ENCODE data around the gene FLVCR2. TPM values are rescaled to one million over a fixed set of nuclear protein-coding genes. Genes with fewer than 3 reads are reported as not detected.
A peak's percentile ranks its signal among the peaks of the same experiment; 100 is the strongest.

Gene FLVCR2, protein sequence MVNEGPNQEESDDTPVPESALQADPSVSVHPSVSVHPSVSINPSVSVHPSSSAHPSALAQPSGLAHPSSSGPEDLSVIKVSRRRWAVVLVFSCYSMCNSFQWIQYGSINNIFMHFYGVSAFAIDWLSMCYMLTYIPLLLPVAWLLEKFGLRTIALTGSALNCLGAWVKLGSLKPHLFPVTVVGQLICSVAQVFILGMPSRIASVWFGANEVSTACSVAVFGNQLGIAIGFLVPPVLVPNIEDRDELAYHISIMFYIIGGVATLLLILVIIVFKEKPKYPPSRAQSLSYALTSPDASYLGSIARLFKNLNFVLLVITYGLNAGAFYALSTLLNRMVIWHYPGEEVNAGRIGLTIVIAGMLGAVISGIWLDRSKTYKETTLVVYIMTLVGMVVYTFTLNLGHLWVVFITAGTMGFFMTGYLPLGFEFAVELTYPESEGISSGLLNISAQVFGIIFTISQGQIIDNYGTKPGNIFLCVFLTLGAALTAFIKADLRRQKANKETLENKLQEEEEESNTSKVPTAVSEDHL
- total RNA-seq (ENCODE audit: unreplicated experiment): 50.6 TPM
- long read RNA-seq, transcript FLVCR2-201 (10 exons, 3,632 nt): major isoform, 13 of 31 reads
- long read RNA-seq, partial matches to known transcripts: 5 of 31 reads
- long read RNA-seq, other reads (novel, unspliced or antisense): 10 of 31 reads

DNA sequence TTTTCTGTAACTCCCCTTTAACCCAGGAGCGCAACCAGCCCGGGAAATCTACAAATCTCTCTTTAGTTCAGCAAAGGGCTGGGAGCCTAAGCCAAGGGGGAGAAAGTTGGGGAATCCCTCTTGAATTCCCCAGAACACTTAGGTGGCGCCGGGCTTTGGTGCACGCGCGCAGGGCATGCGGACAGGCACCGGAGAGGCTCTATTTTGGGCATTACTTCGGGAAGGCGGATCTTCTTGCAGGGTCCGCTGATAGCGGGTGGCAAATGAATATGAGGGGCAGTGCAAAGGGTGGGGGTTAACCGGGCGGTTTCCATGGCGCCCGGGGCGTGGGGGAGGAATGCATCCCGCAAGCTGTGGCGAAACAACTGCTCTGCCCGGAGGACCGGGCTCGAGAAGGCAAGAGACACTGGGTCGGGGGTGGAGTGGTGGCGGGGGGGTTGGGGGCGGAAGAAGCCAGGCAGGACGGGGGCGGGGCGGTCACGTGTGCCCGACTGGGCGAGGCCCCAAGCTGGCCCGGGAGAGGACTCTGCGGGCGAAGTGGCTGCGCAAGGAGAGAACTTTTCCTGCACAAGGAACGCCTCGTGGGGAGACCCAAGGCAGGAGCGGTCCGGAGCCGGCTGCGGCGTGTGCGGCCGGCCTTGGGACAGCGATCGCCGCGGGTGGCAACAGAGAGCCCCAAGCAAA is at the start of gene FLVCR2:
Gene FLVCR2, plus strand, starts transcription at position 519 of the 684 bp plus-strand sequence. CDS start 353 bp downstream, outside the sequence.
- Mint-ChIP-seq H3K27me3 (ENCODE audit: unreplicated experiment) (peaks cover 10% of the 10 kb centered on the region), H3K36me3 (ENCODE audit: low read depth, unreplicated experiment) (peaks cover 9% of the 10 kb centered on the region), H3K4me3 (ENCODE audit: unreplicated experiment) (no peak within 1 kb of the TSS), H3K27ac (ENCODE audit: unreplicated experiment) (peak within 1 kb of the TSS; percentile 68), H3K9me3 (ENCODE audit: unreplicated experiment) (peaks cover 4% of the 10 kb centered on the region), H3K4me1 (ENCODE audit: unreplicated experiment) (peaks cover 30% of the 10 kb centered on the region)
- peak; percentile 57 for DNase-seq (ENCODE audit: low spot score)
- TF ChIP-seq, protein P1, sequence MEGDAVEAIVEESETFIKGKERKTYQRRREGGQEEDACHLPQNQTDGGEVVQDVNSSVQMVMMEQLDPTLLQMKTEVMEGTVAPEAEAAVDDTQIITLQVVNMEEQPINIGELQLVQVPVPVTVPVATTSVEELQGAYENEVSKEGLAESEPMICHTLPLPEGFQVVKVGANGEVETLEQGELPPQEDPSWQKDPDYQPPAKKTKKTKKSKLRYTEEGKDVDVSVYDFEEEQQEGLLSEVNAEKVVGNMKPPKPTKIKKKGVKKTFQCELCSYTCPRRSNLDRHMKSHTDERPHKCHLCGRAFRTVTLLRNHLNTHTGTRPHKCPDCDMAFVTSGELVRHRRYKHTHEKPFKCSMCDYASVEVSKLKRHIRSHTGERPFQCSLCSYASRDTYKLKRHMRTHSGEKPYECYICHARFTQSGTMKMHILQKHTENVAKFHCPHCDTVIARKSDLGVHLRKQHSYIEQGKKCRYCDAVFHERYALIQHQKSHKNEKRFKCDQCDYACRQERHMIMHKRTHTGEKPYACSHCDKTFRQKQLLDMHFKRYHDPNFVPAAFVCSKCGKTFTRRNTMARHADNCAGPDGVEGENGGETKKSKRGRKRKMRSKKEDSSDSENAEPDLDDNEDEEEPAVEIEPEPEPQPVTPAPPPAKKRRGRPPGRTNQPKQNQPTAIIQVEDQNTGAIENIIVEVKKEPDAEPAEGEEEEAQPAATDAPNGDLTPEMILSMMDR (IDR thresholded peaks at IDR 0.05; ENCODE audit: unreplicated experiment): no peak

DNA sequence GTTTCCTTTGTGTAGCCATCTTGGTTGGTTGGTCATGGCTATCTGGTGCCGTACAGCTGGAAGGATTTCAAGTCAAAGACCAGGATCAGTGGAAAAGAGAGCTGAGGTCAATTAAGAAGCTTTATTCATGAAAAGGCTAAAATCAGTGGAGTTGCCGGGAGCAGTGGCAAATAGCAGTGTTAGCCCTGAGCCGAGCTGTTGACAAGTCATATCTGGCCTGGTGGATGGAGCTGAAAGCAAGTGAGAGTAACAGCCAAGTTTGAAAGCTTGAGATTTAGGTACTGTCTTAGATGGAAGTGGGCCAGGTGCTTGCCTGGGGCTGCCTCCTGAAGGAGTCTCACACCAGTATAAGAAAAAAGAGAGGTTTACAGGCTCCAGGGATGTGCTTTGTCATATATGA is 47.2 kb upstream of the FLVCR2 start:
- Mint-ChIP-seq H3K27ac (ENCODE audit: unreplicated experiment) (no peak overlapping the region), H3K9me3 (ENCODE audit: unreplicated experiment) (no peaks in the 10 kb centered on the region), H3K36me3 (ENCODE audit: low read depth, unreplicated experiment) (no peaks in the 10 kb centered on the region), H3K27me3 (ENCODE audit: unreplicated experiment) (no peaks in the 10 kb centered on the region), H3K4me1 (ENCODE audit: unreplicated experiment) (no peaks in the 10 kb centered on the region), H3K4me3 (ENCODE audit: unreplicated experiment) (no peak overlapping the region)
- TF ChIP-seq, protein P1 (IDR thresholded peaks at IDR 0.05; ENCODE audit: unreplicated experiment): no peak
- no peak for DNase-seq (ENCODE audit: low spot score)

DNA sequence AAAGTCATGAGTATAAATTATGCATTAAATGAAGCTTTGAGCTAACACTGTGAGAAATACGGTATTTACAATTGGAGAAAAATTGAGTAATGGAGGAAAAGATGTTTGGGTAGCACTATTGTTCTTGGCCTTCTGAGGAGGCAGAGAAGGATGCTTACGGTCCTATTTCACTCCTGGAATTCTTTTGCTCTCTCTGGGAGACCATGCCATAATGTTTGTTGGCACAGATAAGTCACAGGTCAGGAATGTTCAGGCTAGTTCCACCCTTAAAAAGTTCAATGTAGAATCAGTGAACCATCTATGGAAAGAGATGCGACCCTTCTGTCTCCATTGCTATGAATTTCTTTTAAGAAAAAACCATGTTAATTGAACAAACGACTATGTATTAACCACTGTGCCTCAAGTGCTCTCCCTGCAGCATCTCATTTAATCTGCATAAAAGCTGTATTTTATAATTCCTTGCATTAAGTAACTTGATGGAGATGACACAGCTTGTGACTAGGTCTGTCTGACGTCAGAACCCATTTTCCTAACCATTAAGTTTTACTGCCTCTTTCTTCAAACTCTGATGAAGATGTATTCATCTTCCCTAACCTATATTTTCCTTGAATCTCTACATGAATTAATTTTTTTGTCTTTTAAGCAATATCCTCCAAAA is 46.6 kb upstream of the FLVCR2 start:
- no peak for DNase-seq (ENCODE audit: low spot score)
- Mint-ChIP-seq H3K4me3 (ENCODE audit: unreplicated experiment) (no peak overlapping the region), H3K27me3 (ENCODE audit: unreplicated experiment) (no peaks in the 10 kb centered on the region), H3K27ac (ENCODE audit: unreplicated experiment) (no peak overlapping the region), H3K4me1 (ENCODE audit: unreplicated experiment) (no peaks in the 10 kb centered on the region), H3K36me3 (ENCODE audit: low read depth, unreplicated experiment) (no peaks in the 10 kb centered on the region), H3K9me3 (ENCODE audit: unreplicated experiment) (no peaks in the 10 kb centered on the region)
- TF ChIP-seq, protein P1 (IDR thresholded peaks at IDR 0.05; ENCODE audit: unreplicated experiment): no peak

DNA sequence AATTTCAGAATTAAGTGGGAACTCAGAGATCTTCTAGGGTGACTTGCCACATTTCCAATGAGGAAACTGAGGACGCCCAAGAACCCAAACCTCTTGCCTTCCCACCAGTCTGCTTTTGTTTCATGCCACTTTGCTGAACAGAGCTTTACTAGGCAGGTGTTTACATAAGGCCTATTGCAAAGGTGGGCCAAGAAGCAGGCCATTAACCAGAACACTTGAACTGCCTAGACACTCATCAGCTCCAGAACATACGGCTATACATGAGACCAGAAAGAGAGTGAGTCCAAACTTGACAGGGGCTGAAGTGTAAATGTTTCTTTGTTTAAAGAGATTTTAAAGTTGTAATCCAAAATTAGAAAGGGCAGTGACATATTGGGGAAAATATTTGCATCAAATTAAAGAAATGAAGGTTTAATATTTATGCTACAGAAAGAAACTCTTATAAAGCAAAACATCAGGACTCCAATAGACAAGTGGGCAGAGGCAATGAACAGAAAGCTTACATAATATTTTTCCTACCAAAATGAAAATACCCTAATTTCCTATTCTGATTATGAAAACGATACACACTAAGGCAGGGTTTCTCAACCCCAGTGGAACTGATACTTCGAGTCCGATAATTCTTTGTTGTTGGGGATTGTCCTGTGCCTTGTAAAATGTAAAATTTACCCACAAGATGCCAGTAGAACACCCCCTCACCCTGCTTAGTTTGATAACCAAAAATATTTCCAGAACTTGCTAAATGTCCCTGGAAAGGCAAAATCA is 44.4 kb upstream of the FLVCR2 start:
- no peak overlapping the region for H3K4me3 Mint-ChIP-seq (ENCODE audit: unreplicated experiment)
- no peaks in the 10 kb centered on the region for H3K9me3 Mint-ChIP-seq (ENCODE audit: unreplicated experiment)
- TF ChIP-seq, protein P1 (IDR thresholded peaks at IDR 0.05; ENCODE audit: unreplicated experiment): no peak
- no peaks in the 10 kb centered on the region for H3K36me3 Mint-ChIP-seq (ENCODE audit: low read depth, unreplicated experiment)
- H3K27ac Mint-ChIP-seq (ENCODE audit: unreplicated experiment): no peak overlapping the region
- DNase-seq (ENCODE audit: low spot score): no peak
- H3K4me1 Mint-ChIP-seq (ENCODE audit: unreplicated experiment): no peaks in the 10 kb centered on the region
- H3K27me3 Mint-ChIP-seq (ENCODE audit: unreplicated experiment): no peaks in the 10 kb centered on the region
